ENCODE measurements around the gene PRKN.

PRKN gene

GRCh38 chr6:162711376-162711775, 16.2 kb downstream of the PRKN start:
- no peak for DNase-seq (ENCODE audit: low read depth in 2 of 2, low spot score in 1 of 2)

- no peak for DNase-seq (ENCODE audit: low read depth in 2 of 2, low spot score in 1 of 2)
These were observed 16.6 kb downstream of the PRKN start for GRCh38 chr6:162710936-162711335.

- DNase-seq (ENCODE audit: low read depth in 2 of 2, low spot score in 1 of 2) = no peak
These were observed 17.1 kb downstream of the PRKN start for GRCh38 chr6:162710419-162710818.

- DNase-seq (ENCODE audit: low read depth in 2 of 2, low spot score in 1 of 2) = no peak
These were observed 18.1 kb downstream of the PRKN start for GRCh38 chr6:162709431-162709830.

GRCh38 chr6:162708971-162709370, 18.6 kb downstream of the PRKN start:
- no peak for DNase-seq (ENCODE audit: low read depth in 2 of 2, low spot score in 1 of 2)

- no peak for DNase-seq (ENCODE audit: low read depth in 2 of 2, low spot score in 1 of 2)
These were observed 21.3 kb downstream of the PRKN start for GRCh38 chr6:162706232-162706631.

GRCh38 chr6:162705736-162706135, 21.8 kb downstream of the PRKN start:
- DNase-seq (ENCODE audit: low read depth in 2 of 2, low spot score in 1 of 2) = no peak

- DNase-seq (ENCODE audit: low read depth in 2 of 2, low spot score in 1 of 2) = no peak
These were observed 23.6 kb downstream of the PRKN start for GRCh38 chr6:162704001-162704400.

- DNase-seq (ENCODE audit: low read depth in 2 of 2, low spot score in 1 of 2) = no peak
These were observed 25.1 kb downstream of the PRKN start for GRCh38 chr6:162702446-162702845.

- DNase-seq (ENCODE audit: low read depth in 2 of 2, low spot score in 1 of 2) = no peak
These were observed 26.0 kb downstream of the PRKN start for GRCh38 chr6:162701551-162701950.

GRCh38 chr6:162700966-162701365, 26.6 kb downstream of the PRKN start:
- no peak for DNase-seq (ENCODE audit: low read depth in 2 of 2, low spot score in 1 of 2)

GRCh38 chr6:162699961-162700360, 27.6 kb downstream of the PRKN start:
- DNase-seq (ENCODE audit: low read depth in 2 of 2, low spot score in 1 of 2) = no peak

- DNase-seq (ENCODE audit: low read depth in 2 of 2, low spot score in 1 of 2) = no peak
These were observed 29.1 kb downstream of the PRKN start for GRCh38 chr6:162698440-162698839.

- no peak for DNase-seq (ENCODE audit: low read depth in 2 of 2, low spot score in 1 of 2)
These were observed 29.6 kb downstream of the PRKN start for GRCh38 chr6:162697872-162698403.

GRCh38 chr6:162690158-162690557, 37.4 kb downstream of the PRKN start:
- DNase-seq (ENCODE audit: low read depth in 2 of 2, low spot score in 1 of 2) = no peak

GRCh38 chr6:162688751-162689345, 38.7 kb downstream of the PRKN start:
- DNase-seq (ENCODE audit: low read depth in 2 of 2, low spot score in 1 of 2) = no peak

- DNase-seq (ENCODE audit: low read depth in 2 of 2, low spot score in 1 of 2) = no peak
These were observed 42.0 kb downstream of the PRKN start for GRCh38 chr6:162685586-162685985.

- DNase-seq (ENCODE audit: low read depth in 2 of 2, low spot score in 1 of 2) = no peak
These were observed 42.6 kb downstream of the PRKN start for GRCh38 chr6:162684961-162685360.

- DNase-seq (ENCODE audit: low read depth in 2 of 2, low spot score in 1 of 2) = no peak
These were observed 43.5 kb downstream of the PRKN start for GRCh38 chr6:162684052-162684451.

- no peak for DNase-seq (ENCODE audit: low read depth in 2 of 2, low spot score in 1 of 2)
These were observed 44.4 kb downstream of the PRKN start for GRCh38 chr6:162683135-162683534.

GRCh38 chr6:162681447-162681846, 46.1 kb downstream of the PRKN start:
- DNase-seq (ENCODE audit: low read depth in 2 of 2, low spot score in 1 of 2) = no peak

- DNase-seq (ENCODE audit: low read depth in 2 of 2, low spot score in 1 of 2) = no peak
These were observed 46.7 kb downstream of the PRKN start for GRCh38 chr6:162680871-162681270.

GRCh38 chr6:162680367-162680766, 47.2 kb downstream of the PRKN start:
- DNase-seq (ENCODE audit: low read depth in 2 of 2, low spot score in 1 of 2) = no peak

Measured in stimulated activated CD8-positive, alpha-beta memory T cell treated with anti-CD3 and anti-CD28 coated beads, Interleukin-4, amount 100 ng/mL, for 1 hour (primary cell).